SK-N-SH treated with all-trans-retinoic acid at 6 μM for 48 hours (cell line): ENCODE measurements around the gene PNKD.

Experiments
- ARNTL ChIP-seq: fragments of 450-650 bp; formaldehyde crosslinking; IDR thresholded peaks from 2 replicates; pipeline ENCODE4 v1.5.0; 2020; ENCODE audit warnings: low read depth, mild to moderate bottlenecking, moderate library complexity, borderline replicate concordance
- CREB5 ChIP-seq: fragments of 250-450 bp; sonication (Bioruptor Pico); IDR thresholded peaks from 2 replicates; pipeline ENCODE4 v1.5.1; 2020; ENCODE audit warnings: low read depth, mild to moderate bottlenecking, moderate library complexity
- CSDC2 ChIP-seq: fragments of 250-450 bp; sonication (Bioruptor Pico); IDR thresholded peaks from 2 replicates; pipeline ENCODE4 v1.5.0; 2020; ENCODE audit warnings: mild to moderate bottlenecking, moderate library complexity
- CSRNP3 ChIP-seq: fragments of 250-450 bp; sonication (Bioruptor Pico); IDR thresholded peaks from 2 replicates; pipeline ENCODE4 v1.5.1; 2021; ENCODE audit warnings: mild to moderate bottlenecking, moderate library complexity
- ESRRG ChIP-seq: fragments of 250-450 bp; sonication (Bioruptor Pico); IDR thresholded peaks from 2 replicates; pipeline ENCODE4 v1.6.1; 2021; ENCODE audit warnings: mild to moderate bottlenecking
- GLIS3 ChIP-seq: fragments of 250-450 bp; sonication (Bioruptor Pico); IDR thresholded peaks from 2 replicates; pipeline ENCODE4 v1.5.0; 2020; ENCODE audit warnings: mild to moderate bottlenecking, moderate library complexity
- ISL1 ChIP-seq: fragments of 250-450 bp; sonication (Bioruptor Pico); IDR thresholded peaks from 2 replicates; pipeline ENCODE4 v2.1.2; 2022; ENCODE audit warnings: mild to moderate bottlenecking, moderate library complexity
- PATZ1 ChIP-seq: fragments of 250-450 bp; sonication (Bioruptor Pico); IDR thresholded peaks from 2 replicates; pipeline ENCODE4 v1.8.0; 2020; ENCODE audit warnings: mild to moderate bottlenecking, moderate library complexity, borderline replicate concordance
- TCF4 ChIP-seq: fragments of 250-450 bp; sonication (Bioruptor Pico); IDR thresholded peaks from 2 replicates; pipeline ENCODE4 v1.8.0; 2021; ENCODE audit warnings: mild to moderate bottlenecking, moderate library complexity, borderline replicate concordance
- TOX ChIP-seq: fragments of 250-450 bp; sonication (Bioruptor Pico); IDR thresholded peaks from 2 replicates; pipeline ENCODE4 v1.8.0; 2021; ENCODE audit warnings: mild to moderate bottlenecking, moderate library complexity, borderline replicate concordance
- ZFP3 ChIP-seq: fragments of 250-450 bp; sonication (Bioruptor Pico); IDR thresholded peaks from 2 replicates; pipeline ENCODE4 v1.5.0; 2020; ENCODE audit warnings: mild to moderate bottlenecking, moderate library complexity
- ZFP30 ChIP-seq: fragments of 450-650 bp; formaldehyde crosslinking; IDR thresholded peaks from 2 replicates; pipeline ENCODE4 v1.5.0; 2022; ENCODE audit warnings: mild to moderate bottlenecking, moderate library complexity
- ZNF70 ChIP-seq: fragments of 450-650 bp; formaldehyde crosslinking; IDR thresholded peaks from 2 replicates; pipeline ENCODE4 v1.5.0; 2020; ENCODE audit warnings: mild to moderate bottlenecking, moderate library complexity

GRCh38 chr2:218370410-218371063, 100.2 kb downstream of the PNKD start:
- TF ChIP-seq ARNTL (CRISPR knock-in tag) (no peak), CREB5 (CRISPR knock-in tag) (no peak), ZFP3 (CRISPR knock-in tag) (no peak), PATZ1 (no peak), GLIS3 (CRISPR knock-in tag) (no peak), CSDC2 (CRISPR knock-in tag) (no peak), TCF4 (no peak), CSRNP3 (CRISPR knock-in tag) (no peak), TOX (CRISPR knock-in tag) (no peak), ZFP30 (CRISPR knock-in tag) (no peak), ESRRG (CRISPR knock-in tag) (no peak), ISL1 (CRISPR knock-in tag) (no peak), ZNF70 (CRISPR knock-in tag) (no peak)
